ENCODE results near the gene EIPR1.

EIPR1 gene

DNA sequence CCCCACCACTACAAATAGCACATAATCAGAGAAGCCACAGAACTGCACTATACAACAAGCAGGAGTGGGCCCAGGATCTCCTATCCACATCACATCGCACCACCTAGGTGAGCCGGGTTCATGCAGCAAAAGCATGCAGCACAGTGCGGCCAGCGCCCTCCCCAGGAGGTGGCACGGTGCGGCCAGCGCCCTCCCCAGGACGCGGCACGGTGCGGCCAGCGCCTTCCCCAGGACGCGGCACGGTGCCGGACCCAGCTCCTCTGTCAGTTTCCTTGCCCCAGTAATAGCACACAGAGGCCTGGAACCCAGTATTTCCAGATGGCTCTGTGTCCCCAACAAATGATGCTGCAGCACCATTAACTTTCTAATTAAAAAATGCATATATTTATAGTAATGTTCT lies 114.1 kb downstream of the EIPR1 start:
- Histone ChIP-seq H3K27ac (ENCODE audit: poor library complexity, severe bottlenecking) (no peak overlapping the region), H3K27me3 (ENCODE audit: insufficient read depth, poor library complexity, severe bottlenecking) (no peaks in the 10 kb centered on the region), H3K4me1 (ENCODE audit: insufficient read depth, poor library complexity, severe bottlenecking) (no peaks in the 10 kb centered on the region), H3K4me3 (ENCODE audit: severe bottlenecking) (no peak overlapping the region), H3K9me3 (ENCODE audit: severe bottlenecking) (no peaks in the 10 kb centered on the region), H3K36me3 (ENCODE audit: low read depth) (no peaks in the 10 kb centered on the region)
- ATAC-seq (ENCODE audit: low read depth) (no peak), DNase-seq (ENCODE audit: low spot score) (no peak)
- TF ChIP-seq, protein P1, sequence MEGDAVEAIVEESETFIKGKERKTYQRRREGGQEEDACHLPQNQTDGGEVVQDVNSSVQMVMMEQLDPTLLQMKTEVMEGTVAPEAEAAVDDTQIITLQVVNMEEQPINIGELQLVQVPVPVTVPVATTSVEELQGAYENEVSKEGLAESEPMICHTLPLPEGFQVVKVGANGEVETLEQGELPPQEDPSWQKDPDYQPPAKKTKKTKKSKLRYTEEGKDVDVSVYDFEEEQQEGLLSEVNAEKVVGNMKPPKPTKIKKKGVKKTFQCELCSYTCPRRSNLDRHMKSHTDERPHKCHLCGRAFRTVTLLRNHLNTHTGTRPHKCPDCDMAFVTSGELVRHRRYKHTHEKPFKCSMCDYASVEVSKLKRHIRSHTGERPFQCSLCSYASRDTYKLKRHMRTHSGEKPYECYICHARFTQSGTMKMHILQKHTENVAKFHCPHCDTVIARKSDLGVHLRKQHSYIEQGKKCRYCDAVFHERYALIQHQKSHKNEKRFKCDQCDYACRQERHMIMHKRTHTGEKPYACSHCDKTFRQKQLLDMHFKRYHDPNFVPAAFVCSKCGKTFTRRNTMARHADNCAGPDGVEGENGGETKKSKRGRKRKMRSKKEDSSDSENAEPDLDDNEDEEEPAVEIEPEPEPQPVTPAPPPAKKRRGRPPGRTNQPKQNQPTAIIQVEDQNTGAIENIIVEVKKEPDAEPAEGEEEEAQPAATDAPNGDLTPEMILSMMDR (IDR thresholded peaks at IDR 0.05; ENCODE audit: poor library complexity, severe bottlenecking), result no peak

DNA sequence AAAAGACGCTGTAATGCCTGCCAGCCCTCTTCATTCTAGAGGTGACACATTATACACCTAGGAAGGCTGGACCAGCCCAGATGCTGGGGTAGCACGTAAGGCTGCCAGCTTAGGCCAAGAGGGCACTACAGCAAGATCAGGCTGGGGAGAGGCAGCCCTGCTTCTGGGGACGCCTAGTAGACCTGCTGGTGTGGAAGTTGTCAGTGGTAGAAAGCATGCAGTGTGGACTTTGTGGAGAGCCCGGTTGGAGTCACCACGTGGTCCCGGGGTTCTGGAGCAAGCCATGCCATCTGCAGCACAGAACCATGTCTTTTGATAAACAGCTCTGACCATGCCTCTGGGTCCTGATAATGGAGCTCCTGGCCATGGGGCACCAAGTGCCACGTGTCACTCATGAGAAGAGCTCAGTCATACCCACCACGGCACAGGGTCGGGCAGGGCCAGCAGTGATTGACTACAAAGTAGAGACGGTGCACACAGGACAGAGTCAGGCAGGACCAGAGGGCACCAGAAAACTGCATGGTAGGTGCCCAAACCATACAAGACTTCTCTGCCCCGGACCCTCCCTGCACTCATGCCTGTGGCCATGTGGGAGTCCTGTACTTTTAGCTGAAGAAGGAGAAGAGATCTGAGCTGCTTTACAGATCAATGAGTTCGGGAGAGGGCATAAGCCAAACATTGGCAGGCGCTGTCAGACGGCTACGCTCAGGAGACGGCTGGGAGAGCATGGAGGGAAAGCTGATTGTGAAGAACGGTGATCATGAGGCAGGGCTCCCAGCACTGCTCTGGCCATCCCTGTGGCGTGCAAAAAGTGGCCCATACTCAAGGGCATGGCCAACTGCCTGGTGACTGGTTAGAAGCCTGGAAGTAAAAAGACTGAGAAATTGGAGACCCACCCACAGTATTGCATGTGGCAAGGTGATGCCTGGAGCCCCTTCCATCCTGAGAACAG lies 114.9 kb downstream of the EIPR1 start:
- no peaks in the 10 kb centered on the region for H3K9me3 ChIP-seq (ENCODE audit: severe bottlenecking)
- no peak overlapping the region for H3K4me3 ChIP-seq (ENCODE audit: severe bottlenecking)
- ATAC-seq (ENCODE audit: low read depth) (no peak), DNase-seq (ENCODE audit: low spot score) (no peak)
- TF ChIP-seq, protein P1 (IDR thresholded peaks at IDR 0.05; ENCODE audit: poor library complexity, severe bottlenecking), result no peak
- H3K27ac ChIP-seq (ENCODE audit: poor library complexity, severe bottlenecking), result no peak overlapping the region
- peaks cover under 1% of the 10 kb centered on the region; the same call in 1 of the 2 replicates for H3K36me3 ChIP-seq (ENCODE audit: low read depth)
- H3K4me1 ChIP-seq (ENCODE audit: insufficient read depth, poor library complexity, severe bottlenecking), result no peaks in the 10 kb centered on the region
- H3K27me3 ChIP-seq (ENCODE audit: insufficient read depth, poor library complexity, severe bottlenecking), result no peaks in the 10 kb centered on the region

DNA sequence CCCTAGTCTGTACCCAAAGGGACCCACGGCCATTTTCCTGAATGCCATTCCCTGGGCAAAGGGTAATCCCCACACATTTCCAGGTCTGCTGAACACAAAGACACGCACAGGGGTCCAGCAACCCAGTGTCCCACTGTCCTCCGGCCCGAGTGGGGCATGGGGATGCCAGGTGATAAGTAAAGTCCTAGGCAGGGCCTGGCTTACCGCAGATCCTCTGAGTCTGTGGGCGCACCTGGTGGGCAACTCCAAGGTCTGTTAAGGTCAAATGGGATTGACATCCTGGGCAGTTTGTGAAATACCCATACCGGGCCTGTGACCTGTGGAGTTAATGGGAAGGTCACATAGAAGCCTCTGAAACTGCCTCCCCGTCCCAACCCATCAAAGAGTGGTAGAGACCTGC lies 116.1 kb downstream of the EIPR1 start:
- Histone ChIP-seq H3K4me3 (ENCODE audit: severe bottlenecking) (no peak overlapping the region), H3K4me1 (ENCODE audit: insufficient read depth, poor library complexity, severe bottlenecking) (no peaks in the 10 kb centered on the region), H3K27ac (ENCODE audit: poor library complexity, severe bottlenecking) (no peak overlapping the region), H3K9me3 (ENCODE audit: severe bottlenecking) (no peaks in the 10 kb centered on the region), H3K27me3 (ENCODE audit: insufficient read depth, poor library complexity, severe bottlenecking) (no peaks in the 10 kb centered on the region), H3K36me3 (ENCODE audit: low read depth) (peaks cover 3% of the 10 kb centered on the region; the same call in 1 of the 2 replicates)
- TF ChIP-seq, protein P1 (IDR thresholded peaks at IDR 0.05; ENCODE audit: poor library complexity, severe bottlenecking), result no peak
- DNase-seq (ENCODE audit: low spot score), result no peak
- ATAC-seq (ENCODE audit: low read depth), result no peak

DNA sequence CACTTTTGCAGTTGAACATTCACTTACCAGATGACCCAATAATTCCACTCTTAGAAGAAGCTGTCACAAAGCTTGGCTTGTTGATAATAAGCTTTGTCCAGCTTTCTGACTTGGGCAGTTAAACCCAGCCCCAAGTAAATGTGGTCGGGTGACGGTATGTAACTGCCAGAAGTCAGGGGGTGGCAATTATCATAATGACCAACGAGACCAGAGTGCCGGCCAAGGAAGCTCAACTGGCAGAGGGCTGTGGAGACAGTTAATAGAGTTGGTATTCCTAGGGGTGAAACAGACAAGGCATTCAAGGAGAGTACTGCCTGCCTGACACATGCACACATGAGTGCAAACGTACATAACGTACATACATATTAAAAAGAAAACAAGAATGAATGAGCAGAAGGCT lies 116.7 kb downstream of the EIPR1 start:
- H3K36me3 ChIP-seq (ENCODE audit: low read depth), result peaks cover 3% of the 10 kb centered on the region; the same call in 1 of the 2 replicates
- no peak for DNase-seq (ENCODE audit: low spot score)
- H3K27me3 ChIP-seq (ENCODE audit: insufficient read depth, poor library complexity, severe bottlenecking), result no peaks in the 10 kb centered on the region
- no peak for ATAC-seq (ENCODE audit: low read depth)
- no peak overlapping the region for H3K4me3 ChIP-seq (ENCODE audit: severe bottlenecking)
- TF ChIP-seq, protein P1 (IDR thresholded peaks at IDR 0.05; ENCODE audit: poor library complexity, severe bottlenecking), result no peak
- H3K4me1 ChIP-seq (ENCODE audit: insufficient read depth, poor library complexity, severe bottlenecking), result no peaks in the 10 kb centered on the region
- H3K27ac ChIP-seq (ENCODE audit: poor library complexity, severe bottlenecking), result no peak overlapping the region
- H3K9me3 ChIP-seq (ENCODE audit: severe bottlenecking), result no peaks in the 10 kb centered on the region

DNA sequence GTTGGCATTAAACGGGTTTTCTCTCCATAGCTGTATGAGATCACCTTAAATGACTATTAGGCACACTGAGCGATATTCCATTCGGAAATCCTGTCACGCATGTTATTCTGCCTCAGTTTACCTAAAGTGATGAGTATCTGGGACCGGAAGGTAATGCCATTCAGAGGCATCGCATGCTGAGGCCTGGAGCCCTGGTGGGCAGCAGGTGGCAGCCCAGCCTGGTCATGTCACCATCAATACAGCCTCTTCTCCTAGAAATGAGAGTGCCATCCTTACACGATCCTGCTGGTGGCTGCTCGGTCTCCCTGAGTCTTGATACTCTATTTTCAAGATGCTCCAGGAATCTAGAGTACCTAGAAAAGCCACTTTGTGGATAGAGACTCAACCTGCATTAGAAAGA lies 119.8 kb downstream of the EIPR1 start:
- no peak overlapping the region for H3K27ac ChIP-seq (ENCODE audit: poor library complexity, severe bottlenecking)
- TF ChIP-seq, protein P1 (IDR thresholded peaks at IDR 0.05; ENCODE audit: poor library complexity, severe bottlenecking), result no peak
- H3K4me1 ChIP-seq (ENCODE audit: insufficient read depth, poor library complexity, severe bottlenecking), result no peaks in the 10 kb centered on the region
- peaks cover 3% of the 10 kb centered on the region; the same call in 1 of the 2 replicates for H3K36me3 ChIP-seq (ENCODE audit: low read depth)
- DNase-seq (ENCODE audit: low spot score), result no peak
- H3K9me3 ChIP-seq (ENCODE audit: severe bottlenecking), result no peaks in the 10 kb centered on the region
- no peak overlapping the region for H3K4me3 ChIP-seq (ENCODE audit: severe bottlenecking)
- no peak for ATAC-seq (ENCODE audit: low read depth)
- H3K27me3 ChIP-seq (ENCODE audit: insufficient read depth, poor library complexity, severe bottlenecking), result no peaks in the 10 kb centered on the region

Data from RWPE2 (cell line).